ENCODE measurements around the gene MAST4. TPM values are rescaled to one million over a fixed set of nuclear protein-coding genes. Genes with fewer than 3 reads are reported as not detected.

The MAST4 gene
- polyA plus RNA-seq, 2 of the 4 experiments (the other 2 are of a cell fraction), result 1.2 to 5.8 TPM

- ATAC-seq (no peak), FAIRE-seq (no peak), DNase-seq (ENCODE audit: low read depth in 1 of 2, low spot score in 1 of 2) (no peak)
- Histone ChIP-seq H3K4me2 (no peak overlapping the region), H3K4me3 (no peak overlapping the region), H3K27ac (no peak overlapping the region), H3K4me1 (no peaks in the 10 kb centered on the region), H3K9me3 (no peaks in the 10 kb centered on the region)
- TF ChIP-seq EHF (CRISPR knock-in tag; IDR thresholded peaks at IDR 0.05), result no peak
- TF ChIP-seq ESRRA (IDR thresholded peaks at IDR 0.05; ENCODE audit: borderline replicate concordance, low read length), result no peak
- no peak for TF ChIP-seq FOSB (CRISPR knock-in tag; IDR thresholded peaks at IDR 0.05)
- TF ChIP-seq CEBPB (IDR thresholded peaks at IDR 0.05), result no peak
- TF ChIP-seq HEYL (CRISPR knock-in tag; IDR thresholded peaks at IDR 0.05), result no peak
- TF ChIP-seq CHD4 (IDR thresholded peaks at IDR 0.05; ENCODE audit: borderline replicate concordance), result no peak
- no peak for TF ChIP-seq HOXB5 (CRISPR knock-in tag; IDR thresholded peaks at IDR 0.05)
- TF ChIP-seq SREBF2 (IDR thresholded peaks at IDR 0.05), result no peak
- TF ChIP-seq FOXS1 (CRISPR knock-in tag; IDR thresholded peaks at IDR 0.05), result no peak
- no peak for TF ChIP-seq BHLHE40 (IDR thresholded peaks at IDR 0.05; ENCODE audit: low read depth, low read length)
- TF ChIP-seq HMGXB4 (CRISPR knock-in tag; IDR thresholded peaks at IDR 0.05; ENCODE audit: borderline replicate concordance), result no peak
- no peak for TF ChIP-seq ZC3H11A (IDR thresholded peaks at IDR 0.05)
- no peak for TF ChIP-seq ATOH8 (CRISPR knock-in tag; IDR thresholded peaks at IDR 0.05; ENCODE audit: low read depth)
- no peak for TF ChIP-seq EP300 (IDR thresholded peaks at IDR 0.05)
- no peak for TF ChIP-seq E2F6 (IDR thresholded peaks at IDR 0.05; ENCODE audit: borderline replicate concordance, low read depth)
- no peak for TF ChIP-seq RCOR1 (IDR thresholded peaks at IDR 0.05; ENCODE audit: low read depth, low read length)
- CTCF ChIA-PET, result no interaction called here
- POLR2A ChIA-PET, result no interaction called here
Measured at GRCh38 chr5:66609615-66610014, 13.4 kb downstream of the MAST4 start.

- POLR2A ChIA-PET, result no interaction called here
- FAIRE-seq, result no peak
- WGBS (ENCODE audit: missing lambda C conversion rate), result 6% methylated on average over 5 of the region's 5 CpGs
- no peak for DNase-seq (ENCODE audit: low read depth in 1 of 2, low spot score in 1 of 2)
- TF ChIP-seq BCL3 (IDR thresholded peaks at IDR 0.05), result no peak
- no peak for TF ChIP-seq MAZ (IDR thresholded peaks at IDR 0.05; ENCODE audit: borderline replicate concordance, low read depth, low read length)
- TF ChIP-seq KDM5A (IDR thresholded peaks at IDR 0.05), result no peak
- TF ChIP-seq POLR2AphosphoS2 (conservative IDR thresholded peaks at IDR 0.05; ENCODE audit: low read length), result no peak
- TF ChIP-seq MAX (IDR thresholded peaks at IDR 0.05), result no peak
- TF ChIP-seq GATA3 (IDR thresholded peaks at IDR 0.05; ENCODE audit: borderline replicate concordance), result no peak
- TF ChIP-seq EHMT2 (IDR thresholded peaks at IDR 0.05; ENCODE audit: low read depth), result no peak
- TF ChIP-seq E2F6 (IDR thresholded peaks at IDR 0.05; ENCODE audit: borderline replicate concordance, low read depth), result no peak
- TF ChIP-seq FOSL2 (IDR thresholded peaks at IDR 0.05), result no peak
- TF ChIP-seq FOSL2 (CRISPR knock-in tag; IDR thresholded peaks at IDR 0.05), result no peak
- TF ChIP-seq ESRRA (IDR thresholded peaks at IDR 0.05; ENCODE audit: borderline replicate concordance, low read length), result no peak
- no peak for TF ChIP-seq KDM1A (IDR thresholded peaks at IDR 0.05; ENCODE audit: low read depth)
- TF ChIP-seq ZC3H11A (IDR thresholded peaks at IDR 0.05), result no peak
- TF ChIP-seq CTCF (IDR thresholded peaks at IDR 0.05), result no peak
- no peak for TF ChIP-seq HOXB5 (CRISPR knock-in tag; IDR thresholded peaks at IDR 0.05)
- TF ChIP-seq TP53 (CRISPR knock-in tag; IDR thresholded peaks at IDR 0.05), result no peak
- TF ChIP-seq FOSB (CRISPR knock-in tag; IDR thresholded peaks at IDR 0.05), result no peak
- no peak for TF ChIP-seq HES2 (IDR thresholded peaks at IDR 0.05)
- TF ChIP-seq BHLHE40 (IDR thresholded peaks at IDR 0.05; ENCODE audit: low read depth, low read length), result no peak
- no peak for TF ChIP-seq EHF (CRISPR knock-in tag; IDR thresholded peaks at IDR 0.05)
- TF ChIP-seq CBX2 (IDR thresholded peaks at IDR 0.05; ENCODE audit: borderline replicate concordance, low read depth), result no peak
- Histone ChIP-seq H3K4me1 (no peaks in the 10 kb centered on the region), H3K4me2 (no peak overlapping the region), H3K4me3 (no peak overlapping the region), H3K27ac (no peak overlapping the region), H3K9me3 (no peaks in the 10 kb centered on the region)
- no peak for ATAC-seq
- CTCF ChIA-PET, result no interaction called here
Measured at GRCh38 chr5:66612226-66612625, 16.0 kb downstream of the MAST4 start.

All from A549 (cell line).